ENCODE data around the gene NFU1.
"Not testable (repeated sequence)": the region's sequence is repeated elsewhere in the genome, so short reads cannot be mapped to it uniquely, and the experiment has no call there.

NFU1 gene

DNA sequence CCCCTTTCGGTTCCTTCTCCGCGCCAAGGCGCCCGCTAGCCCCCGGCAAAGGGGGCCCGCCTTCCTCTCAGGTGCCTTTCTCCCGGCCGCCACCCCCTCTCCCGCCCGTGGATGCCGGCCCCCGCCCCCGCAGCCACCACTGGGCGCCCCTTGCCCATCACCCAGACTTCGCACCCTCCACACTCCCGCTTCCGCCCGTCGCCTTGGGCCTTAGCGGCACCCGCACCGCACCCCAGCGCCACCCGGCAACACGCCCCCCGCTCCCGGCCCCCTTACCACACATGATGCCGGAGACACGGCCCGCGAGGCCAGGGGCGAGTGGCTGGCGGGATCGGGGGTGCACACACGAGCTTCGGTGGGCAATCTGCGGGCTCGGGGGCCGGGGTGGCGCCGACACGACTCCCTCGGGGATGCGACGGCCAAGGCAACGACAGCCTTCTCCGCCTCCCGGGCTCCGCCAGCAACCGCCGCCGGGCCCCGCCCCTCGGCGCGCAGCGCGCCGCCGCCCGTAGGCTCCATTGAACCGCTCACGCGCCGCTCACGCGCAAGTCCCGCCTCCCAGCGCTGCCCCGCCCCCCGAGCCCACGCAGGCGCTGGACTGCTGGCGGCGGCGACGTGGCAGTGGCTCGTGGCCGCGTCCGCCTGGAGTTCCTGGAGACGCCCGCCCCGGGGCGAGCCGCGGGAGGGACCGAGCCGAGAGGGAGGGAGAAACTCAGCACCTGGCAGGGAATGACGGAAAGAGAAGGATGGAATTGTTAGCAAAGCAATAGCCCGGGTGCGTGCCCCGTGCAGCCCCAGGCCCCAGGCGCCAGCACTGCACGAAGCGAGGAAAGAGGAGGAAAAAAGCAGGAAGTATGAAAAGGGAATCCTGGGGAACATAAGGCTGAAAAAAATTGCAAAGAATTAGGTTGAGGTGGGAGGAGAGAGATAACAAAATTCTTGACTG is 50.2 kb downstream of the NFU1 start, which contains the start of gene GFPT1:
TSS of gene GFPT1 (minus strand) at position 439 of the 946 bp plus-strand sequence. CDS start at position 283, 156 bp downstream.
- peak; percentile 91 for DNase-seq (ENCODE audit: low spot score)

DNA sequence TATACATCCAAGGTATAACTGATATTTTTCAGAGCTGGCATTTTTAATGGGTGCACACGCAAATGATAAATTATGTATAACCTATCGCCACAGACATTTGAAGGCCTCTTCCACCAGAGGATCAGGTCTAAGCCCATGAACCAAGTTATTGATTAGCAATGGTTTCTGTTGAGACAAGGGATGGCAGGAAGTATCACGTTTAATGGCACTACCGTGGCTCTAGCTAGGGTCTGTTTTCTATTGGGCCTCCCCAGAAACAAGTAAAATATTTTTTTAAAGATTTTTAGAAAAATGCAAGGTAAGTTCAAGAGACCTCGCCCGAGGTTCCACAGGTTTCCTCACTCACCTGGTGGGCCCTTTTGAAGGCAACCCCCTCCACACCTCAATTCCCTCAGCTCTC is 50.9 kb downstream of the NFU1 start:
- no peak for DNase-seq (ENCODE audit: low spot score)

DNA sequence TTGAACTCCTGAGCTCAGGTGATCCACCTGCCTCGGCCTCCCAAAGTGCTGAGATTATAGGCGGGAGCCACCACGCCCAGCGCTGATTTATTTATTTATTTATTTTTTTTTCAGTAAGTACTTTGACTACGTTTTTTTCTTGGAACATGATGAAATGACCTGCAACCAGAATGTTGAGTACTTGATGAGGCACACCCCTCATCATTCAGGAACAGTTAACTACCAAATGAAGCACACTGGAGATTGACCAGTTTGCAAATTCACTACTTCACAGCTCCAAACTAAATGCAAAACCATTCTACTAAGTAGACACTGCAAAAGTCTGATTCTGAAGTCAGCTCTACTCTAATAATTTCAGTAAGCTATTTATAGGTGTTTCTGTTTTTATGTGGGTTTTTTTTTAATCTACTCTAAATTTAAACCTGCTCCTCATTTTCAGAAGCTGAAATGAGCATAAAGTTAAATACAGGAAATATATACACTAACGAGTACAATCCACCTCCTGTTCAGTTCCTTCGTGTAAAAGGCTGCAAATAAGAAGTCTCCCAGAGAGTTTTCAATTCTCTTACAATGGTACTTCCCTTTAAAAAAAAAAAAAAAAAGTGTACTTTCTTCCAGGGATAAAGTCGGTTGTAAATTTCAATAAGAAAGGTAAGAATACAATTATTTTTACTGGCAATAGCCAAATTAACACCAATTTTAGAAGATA is 51.6 kb downstream of the NFU1 start:
- DNase-seq (ENCODE audit: low spot score), result no peak

DNA sequence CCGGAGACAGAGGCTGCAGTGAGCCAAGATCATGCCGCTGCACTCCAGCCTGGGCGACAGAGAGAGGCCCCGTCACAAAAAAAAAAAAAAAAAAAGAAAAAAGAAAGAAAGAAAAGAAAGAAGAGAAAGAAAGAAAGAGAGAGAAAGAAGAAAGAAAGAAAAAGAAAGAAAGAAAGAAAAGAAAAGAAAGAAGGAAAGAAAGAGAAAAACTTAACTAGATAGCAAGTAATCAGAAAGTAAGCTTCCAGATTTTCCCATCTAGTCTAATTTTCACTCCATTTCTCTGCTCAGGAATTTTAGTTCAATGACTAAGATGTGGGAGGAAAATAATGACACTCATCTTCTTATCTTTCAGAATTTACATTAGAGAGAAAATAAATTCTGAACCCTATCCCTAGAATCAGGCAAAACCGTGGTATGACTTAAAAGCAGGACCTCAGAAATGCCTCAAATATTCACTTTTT is 52.6 kb downstream of the NFU1 start:
- DNase-seq (ENCODE audit: low spot score), result no peak

DNA sequence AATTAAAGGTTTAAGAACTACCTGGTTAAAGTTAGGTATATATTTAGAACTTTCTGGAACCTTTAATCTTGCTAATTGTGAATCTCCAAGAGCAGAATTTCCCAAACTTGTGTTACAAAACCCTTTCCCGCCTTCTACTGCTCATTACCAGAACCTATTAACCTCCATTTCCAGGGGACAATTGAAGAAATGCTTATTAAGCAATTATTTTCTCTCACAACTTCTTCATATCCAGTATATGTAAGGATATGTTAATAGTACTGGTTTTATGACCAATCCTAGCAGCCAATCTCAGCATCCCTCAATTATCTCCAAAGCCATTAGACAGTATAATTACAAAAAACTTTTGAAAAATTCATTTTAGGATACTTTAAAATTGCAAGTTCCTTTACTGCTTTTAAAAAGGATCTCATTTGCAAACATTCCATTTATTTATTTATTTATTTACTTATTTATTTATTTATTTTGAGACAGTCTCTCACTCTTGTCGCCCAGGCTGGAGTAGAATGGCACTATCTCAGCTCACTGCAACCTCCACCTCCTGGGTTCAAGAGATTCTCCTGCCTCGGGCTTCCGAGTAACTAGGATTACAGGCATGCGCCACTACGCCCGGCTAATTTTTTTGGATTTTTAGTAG is 53.9 kb downstream of the NFU1 start:
- no peak for DNase-seq (ENCODE audit: low spot score)

DNA sequence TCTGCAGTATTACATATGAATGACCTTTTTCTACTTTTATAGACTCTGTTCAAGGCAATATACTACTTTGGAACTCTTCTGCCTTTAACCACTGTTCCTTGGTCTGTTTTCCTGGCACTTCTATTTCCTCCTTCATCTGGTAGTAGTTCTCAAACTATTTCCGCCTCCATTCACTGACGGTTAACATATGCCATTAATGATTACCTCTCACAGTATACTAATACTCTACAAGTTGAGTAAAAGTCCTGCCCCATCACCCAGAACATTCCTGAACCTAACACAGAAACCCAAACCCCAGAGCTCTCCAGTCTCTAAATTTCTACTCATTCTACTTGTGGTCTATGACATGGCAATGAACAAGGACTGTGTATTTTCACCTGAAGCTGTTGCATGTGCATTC is 54.7 kb downstream of the NFU1 start:
- DNase-seq (ENCODE audit: low spot score), result no peak

DNA sequence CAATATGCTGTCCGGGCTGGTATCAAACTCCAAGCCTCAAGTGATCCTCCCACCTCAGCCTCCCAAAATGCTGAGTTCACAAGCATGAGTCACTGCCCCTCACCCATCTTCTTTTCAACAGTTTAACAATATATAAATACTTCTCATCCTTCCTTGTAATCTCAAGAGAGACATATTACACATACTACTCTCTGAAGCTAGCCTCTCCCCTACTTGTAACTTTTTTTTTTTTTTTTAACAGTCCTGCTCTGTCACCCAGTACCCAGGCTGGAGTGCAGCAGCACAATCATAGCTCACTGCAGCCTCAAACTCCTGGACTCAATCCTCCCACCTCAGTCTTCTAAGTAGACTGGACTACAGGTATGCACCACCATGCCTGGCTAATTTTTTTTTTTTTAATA is 55.9 kb downstream of the NFU1 start:
- no peak for DNase-seq (ENCODE audit: low spot score)

DNA sequence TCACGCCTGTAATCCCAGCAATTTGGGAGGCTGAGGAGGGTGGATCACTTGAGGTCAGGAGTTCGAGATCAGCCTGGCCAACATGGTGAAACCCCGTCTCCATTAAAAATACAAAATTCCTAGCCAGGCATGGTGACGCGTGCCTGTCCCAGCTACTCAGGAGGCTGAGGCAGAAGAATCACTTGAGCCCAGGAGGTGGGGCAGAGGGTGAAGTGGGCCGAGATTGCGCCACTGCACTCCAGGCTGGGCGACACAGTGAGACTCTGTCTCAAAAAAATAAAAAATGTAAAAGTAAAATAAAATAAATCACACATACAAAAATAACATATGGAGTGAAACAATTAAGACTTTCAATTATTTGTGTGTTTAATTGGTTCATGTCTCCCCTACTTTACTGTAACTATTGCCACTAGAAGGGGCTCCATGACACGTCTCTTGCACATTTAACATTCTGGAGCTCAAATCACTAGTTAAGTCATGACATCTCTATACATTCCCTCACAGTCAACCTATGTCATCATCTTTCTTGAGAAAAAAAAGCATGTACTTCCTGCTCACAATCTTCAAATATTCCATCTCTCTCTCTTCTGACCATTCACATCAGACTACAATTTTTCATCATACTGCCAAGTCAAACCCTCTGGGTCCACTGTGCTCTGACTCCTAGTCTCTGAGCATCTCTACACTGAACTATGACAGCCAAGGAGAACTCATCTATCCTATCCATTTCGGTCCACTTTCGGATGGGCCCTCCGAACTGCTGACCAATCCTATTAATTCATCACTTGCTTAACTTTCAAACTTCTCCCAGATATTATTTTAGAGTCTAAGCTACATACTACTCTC is 56.9 kb downstream of the NFU1 start:
- no peak for DNase-seq (ENCODE audit: low spot score)

DNA sequence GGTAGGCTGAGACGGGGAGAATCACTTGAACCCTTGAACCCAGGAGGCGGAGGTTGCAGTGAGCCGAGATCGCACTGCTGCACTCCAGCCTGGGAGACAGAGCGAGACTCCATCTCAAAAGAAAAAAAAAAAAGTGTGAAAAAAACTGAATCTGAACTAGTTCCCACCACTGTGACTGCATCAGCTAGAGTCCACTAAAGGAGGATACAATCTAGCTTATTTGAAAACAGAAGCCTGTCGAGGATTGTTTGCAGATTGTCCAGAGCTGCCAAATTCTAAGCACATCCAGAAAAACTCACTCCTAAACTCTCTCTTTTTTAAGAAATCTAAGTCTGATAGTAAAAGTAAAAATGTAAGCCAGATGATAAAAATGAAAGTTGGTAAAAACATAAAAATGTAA is 60.8 kb downstream of the NFU1 start:
- no peak for DNase-seq (ENCODE audit: low spot score)

DNA sequence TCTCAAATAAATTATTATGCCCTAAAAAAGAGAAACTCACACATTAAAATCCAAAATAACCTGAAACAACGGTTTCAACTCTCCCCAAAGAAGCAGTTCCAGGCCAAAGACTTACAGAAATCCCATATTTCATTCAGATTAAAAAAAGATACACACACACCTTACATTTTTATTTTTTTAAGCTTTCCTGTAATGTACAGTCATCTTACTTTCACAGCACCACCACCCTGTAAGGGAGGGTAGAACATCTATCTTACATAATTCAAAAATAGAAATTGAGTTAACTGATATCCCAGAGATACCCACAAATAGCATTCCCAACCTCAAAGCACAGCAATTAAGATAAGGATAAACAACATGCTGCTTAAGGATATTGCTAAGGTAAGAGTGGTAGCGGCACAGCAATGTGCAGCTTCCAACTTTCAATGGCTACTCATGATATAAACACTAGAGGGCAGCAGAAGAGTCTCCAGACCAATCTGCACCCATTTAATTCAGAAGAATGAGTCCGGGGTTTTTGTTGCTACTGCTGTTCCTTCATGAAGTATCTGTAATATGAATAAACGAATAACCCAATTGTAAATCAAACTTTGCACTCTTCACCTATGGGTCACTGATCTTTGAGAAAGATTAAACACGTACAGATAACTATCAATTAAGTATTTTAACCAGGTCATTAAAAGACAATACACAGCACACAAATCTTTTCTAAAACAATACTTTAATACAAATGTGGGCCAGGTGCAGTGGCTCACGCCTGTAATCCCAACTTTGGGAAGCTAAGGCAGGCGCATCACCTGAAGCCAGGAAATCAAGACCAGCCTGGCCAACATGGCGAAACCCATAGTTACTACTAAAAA is 61.5 kb downstream of the NFU1 start:
- DNase-seq (ENCODE audit: low spot score), result peak; percentile 9

DNA sequence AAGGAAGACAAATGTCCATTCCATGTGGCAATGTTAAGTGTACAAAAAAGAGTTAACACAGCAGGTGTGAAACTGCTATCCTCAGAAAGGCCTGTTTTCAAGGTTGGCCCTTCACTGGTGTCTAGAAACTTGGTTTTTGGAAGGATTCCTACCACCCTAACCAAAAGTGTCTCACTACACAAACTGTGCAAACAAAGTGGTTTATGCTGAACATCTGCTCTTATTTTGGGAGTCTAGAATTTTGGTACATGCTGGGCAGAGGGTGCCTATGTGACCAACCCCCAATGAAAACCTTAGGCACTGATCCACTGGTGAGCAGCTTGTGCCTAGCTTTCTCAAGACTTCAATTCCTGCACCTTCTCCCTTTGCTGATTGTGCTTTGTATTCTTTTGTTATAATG is 64.5 kb downstream of the NFU1 start:
- DNase-seq (ENCODE audit: low spot score), result no peak

DNA sequence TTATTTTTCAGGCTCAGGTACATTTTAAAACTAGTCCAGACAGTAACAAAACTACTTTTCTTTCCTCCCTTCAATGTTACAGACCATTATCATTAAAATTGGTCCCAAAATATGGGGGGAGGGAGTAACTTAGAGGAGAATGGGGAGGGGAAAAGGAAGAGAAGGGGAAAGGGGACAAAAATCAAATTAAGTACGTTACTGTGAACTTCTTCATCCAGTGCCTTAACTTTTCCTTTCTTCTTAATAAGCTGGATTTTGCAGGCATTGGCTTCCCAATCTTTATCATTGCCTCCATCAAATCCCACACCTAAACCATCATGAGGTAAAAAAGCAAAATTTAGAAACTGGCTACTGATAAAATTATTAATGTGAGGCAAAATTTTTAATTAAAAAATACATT is 67.4 kb downstream of the NFU1 start:
- DNase-seq (ENCODE audit: low spot score), result no peak

DNA sequence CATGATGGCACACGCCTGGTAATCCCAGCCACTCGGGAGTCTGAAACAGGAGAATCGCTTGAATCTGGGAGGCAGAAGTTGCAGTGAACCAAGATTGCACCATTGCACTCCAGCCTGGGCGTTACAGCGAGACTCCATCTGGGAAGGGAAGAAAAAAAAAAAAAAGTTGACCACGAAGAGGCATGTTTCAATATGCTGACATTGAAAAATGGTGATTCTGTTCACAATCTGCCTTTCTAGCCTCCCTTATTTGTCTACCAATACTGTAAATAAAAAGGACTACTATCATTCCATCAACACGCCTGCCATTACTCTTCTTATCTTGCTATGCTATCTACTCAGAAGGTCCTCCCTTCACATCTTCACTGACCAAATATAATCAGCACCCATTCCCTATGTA is 68.6 kb downstream of the NFU1 start:
- no peak for DNase-seq (ENCODE audit: low spot score)

DNA sequence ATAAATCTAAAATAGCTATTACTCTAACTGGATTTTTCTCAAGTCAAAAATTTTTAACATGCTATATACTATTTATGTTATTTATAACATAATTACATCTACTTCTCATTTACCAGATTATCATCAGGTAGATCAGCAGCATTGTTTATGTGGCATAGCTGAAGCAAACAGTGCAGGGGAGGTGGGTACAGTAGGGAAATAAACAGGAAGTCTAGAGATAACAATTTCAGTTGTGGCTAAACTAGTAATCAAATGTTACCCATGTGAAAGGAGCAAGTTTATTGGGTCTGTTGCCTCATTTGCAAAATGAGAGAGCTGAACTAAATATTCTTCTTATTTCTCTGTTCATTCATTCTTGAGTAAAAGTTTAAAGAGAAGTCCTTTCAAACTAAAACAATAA is 77.9 kb downstream of the NFU1 start:
- DNase-seq (ENCODE audit: low spot score), result no peak

DNA sequence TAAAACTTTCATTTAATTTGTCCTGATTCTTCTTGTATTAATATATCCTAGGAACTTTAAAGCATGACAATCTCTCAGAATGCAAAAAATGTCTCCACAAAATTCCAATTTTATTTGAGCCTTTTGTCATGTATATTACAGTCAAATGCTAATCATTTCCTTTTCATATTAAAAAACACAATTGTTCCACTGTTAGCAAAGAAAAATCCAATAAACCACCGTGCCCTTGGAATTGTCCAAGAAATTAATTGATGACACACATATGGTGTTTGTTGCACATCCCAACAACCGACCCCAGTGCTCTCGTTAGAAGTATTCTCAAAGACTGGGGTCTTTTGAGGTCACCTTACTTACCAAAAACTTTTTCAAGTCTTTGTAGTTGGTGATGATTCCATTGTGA is 78.3 kb downstream of the NFU1 start:
- no peak for DNase-seq (ENCODE audit: low spot score)

DNA sequence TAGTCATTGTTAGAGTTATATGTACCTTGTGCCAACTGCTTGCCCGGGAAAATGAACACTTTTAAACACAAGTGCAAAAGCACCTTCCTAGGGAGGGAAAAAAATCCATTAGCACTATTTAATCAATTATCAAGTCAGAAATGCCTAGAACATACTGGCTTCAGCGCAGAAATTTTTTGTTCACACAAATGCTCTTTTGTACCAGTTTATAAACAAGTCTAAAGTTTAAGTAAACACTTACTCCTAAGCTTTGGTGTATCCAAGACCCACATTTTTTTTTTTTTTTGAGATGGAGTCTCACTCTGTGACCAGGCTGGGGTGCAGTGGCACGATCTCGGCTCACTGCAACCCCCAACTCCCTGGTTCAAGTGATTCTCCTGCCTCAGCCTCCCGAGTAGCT is 80.8 kb downstream of the NFU1 start:
- DNase-seq (ENCODE audit: low spot score), result no peak

DNA sequence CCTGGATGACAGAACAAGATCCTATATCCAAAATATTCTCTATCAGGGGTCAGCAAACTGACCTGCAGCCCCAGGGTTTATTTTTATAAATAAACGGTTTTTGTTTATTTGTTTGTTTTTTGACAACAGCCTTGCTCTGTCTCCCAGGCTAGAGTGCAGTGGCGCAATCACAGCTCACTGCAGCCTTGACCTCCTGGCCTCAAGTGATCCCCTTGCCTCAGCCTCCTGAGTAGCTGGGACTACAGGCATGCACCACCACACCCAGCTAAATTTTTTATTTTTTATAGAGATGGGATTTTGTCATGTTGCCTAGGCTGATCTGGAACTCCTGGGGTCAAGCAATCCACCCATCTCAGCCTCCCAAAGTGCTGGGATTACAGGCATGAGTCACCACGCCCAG is 82.3 kb downstream of the NFU1 start:
- not testable (repeated sequence) for DNase-seq (ENCODE audit: low spot score)

DNA sequence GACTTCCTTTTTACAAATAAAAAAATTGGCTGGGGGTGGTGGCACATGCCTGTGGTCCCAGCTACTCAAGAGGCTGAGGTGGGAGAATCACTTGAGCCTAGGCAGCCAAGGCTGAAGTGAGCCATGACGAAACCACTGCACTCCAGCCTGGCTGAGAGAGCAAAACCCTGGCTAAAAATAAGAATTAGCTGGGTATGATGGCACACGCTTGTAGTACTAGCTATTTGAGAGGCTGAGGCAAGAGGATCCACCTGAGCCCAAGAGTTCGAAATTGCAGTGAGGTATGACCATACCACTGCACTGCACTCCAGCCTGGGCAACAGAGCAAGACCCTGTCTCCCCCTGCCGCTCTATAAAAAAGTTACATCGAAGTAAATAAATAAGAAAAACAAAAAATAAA is 83.9 kb downstream of the NFU1 start:
- DNase-seq (ENCODE audit: low spot score), result no peak

DNA sequence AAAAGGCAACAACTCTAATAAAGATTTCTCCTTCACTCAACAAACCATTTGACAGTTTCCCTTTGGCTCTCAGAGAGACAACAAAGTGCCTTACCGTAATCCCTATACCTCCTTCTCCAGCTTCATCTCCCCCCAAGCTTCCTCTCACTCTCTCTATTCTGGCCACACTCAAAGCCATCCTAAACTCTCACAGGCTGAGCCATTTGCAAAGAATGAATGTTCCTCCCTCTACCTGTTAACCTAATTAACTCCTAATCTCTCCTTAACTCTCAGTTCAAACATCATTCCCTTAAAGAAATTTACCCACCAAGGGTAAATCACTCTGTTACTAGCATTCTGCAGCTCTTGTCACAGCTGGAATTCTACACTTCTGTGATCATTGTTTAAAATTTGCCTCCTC is 88.5 kb downstream of the NFU1 start:
- DNase-seq (ENCODE audit: low spot score), result no peak
